ENCODE data around the gene NCKIPSD.
"Not testable (repeated sequence)": the region's sequence is repeated elsewhere in the genome, so short reads cannot be mapped to it uniquely, and the experiment has no call there.

The NCKIPSD gene

DNA sequence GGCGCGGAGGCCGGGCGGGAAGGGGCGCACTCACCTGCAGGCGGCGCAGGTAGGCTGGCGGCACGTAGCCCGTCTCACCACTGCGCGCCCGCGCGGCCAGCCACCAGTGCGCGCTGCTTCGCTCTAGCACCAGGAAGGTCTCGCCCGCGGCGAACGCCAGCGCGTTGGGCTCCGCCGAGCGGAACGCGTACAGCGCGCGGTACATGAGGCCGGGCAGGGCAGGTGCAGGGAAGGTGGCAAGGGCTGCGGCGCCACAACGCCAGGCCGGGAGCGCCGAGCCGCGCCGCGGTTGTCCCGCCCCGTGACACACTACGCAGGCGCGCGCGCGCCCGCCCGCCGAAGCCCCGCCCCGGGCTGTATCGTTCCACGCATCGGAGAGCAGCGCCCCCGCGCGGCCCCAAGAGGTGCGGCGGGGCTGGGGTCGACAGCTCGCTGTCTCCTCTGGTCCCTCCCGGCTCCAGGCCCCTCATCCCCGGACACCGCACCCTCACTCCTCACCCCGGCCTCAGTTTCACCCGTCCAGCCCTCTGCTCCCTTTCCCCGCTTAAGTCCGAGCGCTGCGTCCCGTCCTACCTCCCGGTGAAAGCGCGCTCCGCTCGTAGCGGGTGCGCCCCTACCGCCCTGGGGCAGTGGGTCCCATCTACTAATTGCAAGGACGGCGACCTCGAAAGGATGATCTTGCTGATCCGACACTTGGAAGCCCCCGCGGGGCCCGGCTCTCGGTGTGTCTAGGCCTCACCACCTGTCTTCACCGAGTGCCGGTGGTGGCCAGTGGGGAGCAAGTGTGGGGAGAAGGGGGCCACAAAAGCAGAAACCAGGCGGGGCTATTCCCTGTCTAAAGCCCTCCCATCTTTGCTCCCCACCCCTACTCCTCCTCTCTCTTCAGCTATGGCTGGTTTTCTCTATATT is at the start of gene NCKIPSD:
NCKIPSD (minus strand) TSS at position 313 of the 909 bp plus-strand sequence; CDS start at position 205, 108 bp downstream.
- peak; percentile 84 for DNase-seq (ENCODE audit: low spot score)
- H3K27ac Mint-ChIP-seq = peak within 1 kb of the TSS; percentile 90

DNA sequence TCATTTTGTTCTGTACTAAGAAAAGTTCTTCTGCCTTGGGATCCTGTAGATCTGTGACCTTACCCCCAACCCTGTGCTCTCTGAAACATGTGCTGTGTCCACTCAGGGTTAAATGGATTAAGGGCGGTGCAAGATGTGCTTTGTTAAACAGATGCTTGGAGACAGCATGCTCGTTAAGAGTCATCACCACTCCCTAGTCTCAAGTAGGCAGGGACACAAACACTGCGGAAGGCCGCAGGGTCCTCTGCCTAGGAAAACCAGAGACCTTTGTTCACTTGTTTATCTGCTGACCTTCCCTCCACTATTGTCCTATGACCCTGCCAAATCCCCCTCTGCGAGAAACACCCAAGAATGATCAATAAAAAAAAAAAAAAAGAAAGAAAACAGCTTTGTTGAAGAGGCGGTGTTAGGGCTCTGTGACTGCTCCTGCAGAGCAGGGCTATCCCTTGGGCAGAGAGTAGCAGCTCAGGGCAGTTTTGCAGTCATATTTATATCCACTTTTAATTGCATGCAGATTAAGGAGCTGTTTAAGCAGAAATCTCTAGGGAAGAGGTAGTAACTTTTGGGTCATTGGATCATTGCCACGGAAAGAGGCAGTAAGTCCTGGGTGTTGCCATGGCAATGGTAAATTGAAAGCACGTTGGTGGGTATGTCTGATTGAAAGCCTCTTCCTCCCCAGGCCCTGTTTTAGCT is 49.5 kb upstream of the NCKIPSD start:
- DNase-seq (ENCODE audit: low spot score); H3K27me3 Mint-ChIP-seq (ENCODE audit: low read depth); H3K36me3 Mint-ChIP-seq (ENCODE audit: low read depth); H3K4me1 Mint-ChIP-seq (ENCODE audit: low read depth); H3K9me3 Mint-ChIP-seq; H3K27ac Mint-ChIP-seq; H3K4me3 Mint-ChIP-seq: not testable (repeated sequence)

More for the DNA sequence above, at the start of gene NCKIPSD:
- Mint-ChIP-seq H3K9me3 (no peaks in the 10 kb centered on the region), H3K4me3 (peak within 1 kb of the TSS; percentile 93), H3K27me3 (ENCODE audit: low read depth) (no peaks in the 10 kb centered on the region), H3K36me3 (ENCODE audit: low read depth) (peaks cover 28% of the 10 kb centered on the region), H3K4me1 (ENCODE audit: low read depth) (peaks cover 20% of the 10 kb centered on the region)

DNA sequence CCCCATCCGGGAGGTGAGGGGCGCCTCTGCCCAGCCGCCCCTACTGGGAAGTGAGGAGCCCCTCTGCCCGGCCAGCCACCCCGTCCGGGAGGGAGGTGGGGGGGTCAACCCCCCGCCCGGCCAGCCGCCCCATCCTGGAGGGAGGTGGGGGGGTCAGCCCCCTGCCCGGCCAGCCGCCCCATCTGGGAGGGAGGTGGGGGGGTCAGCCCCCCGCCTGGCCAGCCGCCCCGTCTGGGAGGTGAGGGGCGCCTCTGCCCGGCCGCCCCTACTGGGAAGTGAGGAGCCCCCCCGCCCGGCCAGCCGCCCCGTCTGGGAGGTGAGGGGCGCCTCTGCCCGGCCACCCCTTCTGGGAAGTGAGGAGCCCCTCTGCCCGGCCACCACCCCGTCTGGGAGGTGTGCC is 48.8 kb upstream of the NCKIPSD start:
- not testable (repeated sequence) for H3K36me3 Mint-ChIP-seq (ENCODE audit: low read depth); H3K9me3 Mint-ChIP-seq; H3K4me3 Mint-ChIP-seq; DNase-seq (ENCODE audit: low spot score); H3K27me3 Mint-ChIP-seq (ENCODE audit: low read depth); H3K27ac Mint-ChIP-seq; H3K4me1 Mint-ChIP-seq (ENCODE audit: low read depth)

DNA sequence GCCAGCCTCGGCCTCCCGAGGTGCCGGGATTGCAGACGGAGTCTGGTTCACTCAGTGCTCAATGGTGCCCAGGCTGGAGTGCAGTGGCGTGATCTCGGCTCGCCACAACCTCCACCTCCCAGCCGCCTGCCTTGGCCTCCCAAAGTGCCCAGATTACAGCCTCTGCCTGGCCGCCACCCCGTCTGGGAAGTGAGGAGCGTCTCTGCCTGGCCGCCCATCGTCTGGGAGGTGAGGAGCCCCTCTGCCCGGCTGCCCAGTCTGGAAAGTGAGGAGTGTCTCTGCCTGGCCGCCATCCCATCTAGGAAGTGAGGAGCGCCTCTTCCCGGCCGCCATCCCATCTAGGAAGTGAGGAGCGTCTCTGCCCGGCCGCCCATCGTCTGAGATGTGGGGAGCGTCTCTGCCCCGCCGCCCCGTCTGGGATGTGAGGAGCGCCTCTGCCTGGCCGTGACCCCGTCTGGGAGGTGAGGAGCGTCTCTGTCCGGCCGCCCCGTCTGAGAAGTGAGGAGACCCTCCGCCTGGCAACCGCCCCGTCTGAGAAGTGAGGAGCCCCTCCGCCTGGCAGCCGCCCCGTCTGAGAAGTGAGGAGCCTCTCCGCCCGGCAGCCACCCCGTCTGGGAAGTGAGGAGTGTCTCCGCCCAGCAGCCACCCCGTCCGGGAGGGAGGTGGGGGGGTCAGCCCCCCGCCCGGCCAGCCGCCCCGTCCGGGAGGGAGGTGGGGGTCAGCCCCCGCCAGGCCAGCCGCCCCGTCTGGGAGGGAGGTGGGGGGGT is 48.2 kb upstream of the NCKIPSD start:
- not testable (repeated sequence) for H3K4me1 Mint-ChIP-seq (ENCODE audit: low read depth); H3K4me3 Mint-ChIP-seq; H3K27ac Mint-ChIP-seq; DNase-seq (ENCODE audit: low spot score); H3K36me3 Mint-ChIP-seq (ENCODE audit: low read depth); H3K27me3 Mint-ChIP-seq (ENCODE audit: low read depth); H3K9me3 Mint-ChIP-seq

DNA sequence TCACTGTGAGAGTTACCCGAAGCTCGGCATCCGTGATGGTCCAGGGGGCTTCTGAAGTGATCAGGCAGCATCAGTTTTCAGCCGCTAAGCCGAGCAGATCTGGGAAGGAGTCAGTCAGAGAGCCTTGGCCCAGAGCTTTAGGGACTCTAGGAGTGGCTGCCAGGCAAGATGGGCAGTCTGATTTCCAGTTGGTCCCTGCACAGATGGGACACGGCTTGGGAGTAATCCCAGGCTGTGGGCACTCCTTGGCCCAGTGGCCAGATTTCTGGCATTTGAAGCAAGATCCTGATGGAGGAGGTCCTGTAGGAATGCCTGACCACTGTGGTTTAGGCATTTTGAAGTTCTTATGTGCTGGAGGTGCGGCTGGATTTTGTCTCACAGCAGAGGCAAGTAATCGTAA is 41.8 kb upstream of the NCKIPSD start:
- Mint-ChIP-seq H3K36me3 (ENCODE audit: low read depth) (no peaks in the 10 kb centered on the region), H3K27ac (no peak overlapping the region), H3K4me1 (ENCODE audit: low read depth) (no peaks in the 10 kb centered on the region), H3K4me3 (no peak overlapping the region), H3K27me3 (ENCODE audit: low read depth) (peaks cover 14% of the 10 kb centered on the region), H3K9me3 (no peaks in the 10 kb centered on the region)
- no peak for DNase-seq (ENCODE audit: low spot score)

DNA sequence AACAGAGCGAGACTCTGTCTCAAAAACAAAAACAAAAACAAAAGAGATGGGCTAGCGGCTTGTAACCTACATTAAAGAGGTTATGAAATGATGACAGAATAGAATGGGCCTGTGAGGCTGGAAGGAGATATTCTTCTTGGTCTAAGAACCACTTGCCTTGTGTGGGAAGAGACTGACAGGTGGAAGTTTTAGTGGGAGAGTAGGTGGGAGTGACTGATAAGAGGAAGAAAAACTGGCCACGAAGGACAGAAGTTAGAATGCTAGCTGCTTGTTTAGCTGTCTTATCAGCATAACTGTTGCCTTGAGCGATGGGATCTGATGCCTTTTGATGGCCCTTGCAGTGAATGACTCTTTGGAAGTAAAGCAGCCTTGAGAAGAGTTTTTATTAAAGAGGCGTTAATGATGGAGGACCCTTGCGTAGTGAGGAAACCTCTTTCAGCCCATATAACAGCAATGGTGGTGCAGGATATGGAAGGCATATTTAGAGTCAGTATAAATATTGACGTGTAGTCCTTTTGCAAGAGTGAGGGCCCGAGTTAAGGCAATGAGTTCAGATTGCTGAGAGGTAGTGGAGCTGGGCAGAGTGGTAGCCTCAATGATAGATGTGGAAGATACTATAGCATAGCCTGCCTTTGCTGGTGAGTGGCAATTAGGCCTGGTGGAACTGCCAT is 39.6 kb upstream of the NCKIPSD start:
- H3K4me3 Mint-ChIP-seq; H3K27ac Mint-ChIP-seq; H3K4me1 Mint-ChIP-seq (ENCODE audit: low read depth); H3K36me3 Mint-ChIP-seq (ENCODE audit: low read depth); H3K9me3 Mint-ChIP-seq; DNase-seq (ENCODE audit: low spot score): not testable (repeated sequence)
- H3K27me3 Mint-ChIP-seq (ENCODE audit: low read depth) = peaks cover 17% of the 10 kb centered on the region

DNA sequence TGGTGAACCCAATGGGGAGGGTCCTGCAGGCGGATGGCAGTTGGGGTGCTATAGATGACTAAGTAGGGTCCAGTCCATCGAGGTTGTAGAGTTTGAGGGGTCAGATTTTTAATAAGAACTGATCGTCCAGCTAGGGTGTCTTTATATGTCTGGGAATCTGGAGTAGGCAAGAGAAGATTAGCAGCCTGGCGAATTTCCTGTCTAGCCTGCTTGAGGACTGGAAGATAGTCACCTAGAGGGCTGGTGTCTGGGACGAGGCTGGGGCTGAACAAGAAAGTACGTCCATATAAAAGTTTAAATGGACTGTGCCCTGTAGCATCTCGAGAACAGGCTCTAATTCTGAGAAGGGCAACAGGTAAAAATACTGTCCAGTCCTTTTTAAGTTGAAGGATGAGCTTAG is 38.0 kb upstream of the NCKIPSD start:
- H3K9me3 Mint-ChIP-seq = no peaks in the 10 kb centered on the region
- no peaks in the 10 kb centered on the region for H3K4me1 Mint-ChIP-seq (ENCODE audit: low read depth)
- peaks cover 28% of the 10 kb centered on the region for H3K27me3 Mint-ChIP-seq (ENCODE audit: low read depth)
- no peak overlapping the region for H3K4me3 Mint-ChIP-seq
- no peak for DNase-seq (ENCODE audit: low spot score)
- H3K36me3 Mint-ChIP-seq (ENCODE audit: low read depth) = no peaks in the 10 kb centered on the region
- no peak overlapping the region for H3K27ac Mint-ChIP-seq

DNA sequence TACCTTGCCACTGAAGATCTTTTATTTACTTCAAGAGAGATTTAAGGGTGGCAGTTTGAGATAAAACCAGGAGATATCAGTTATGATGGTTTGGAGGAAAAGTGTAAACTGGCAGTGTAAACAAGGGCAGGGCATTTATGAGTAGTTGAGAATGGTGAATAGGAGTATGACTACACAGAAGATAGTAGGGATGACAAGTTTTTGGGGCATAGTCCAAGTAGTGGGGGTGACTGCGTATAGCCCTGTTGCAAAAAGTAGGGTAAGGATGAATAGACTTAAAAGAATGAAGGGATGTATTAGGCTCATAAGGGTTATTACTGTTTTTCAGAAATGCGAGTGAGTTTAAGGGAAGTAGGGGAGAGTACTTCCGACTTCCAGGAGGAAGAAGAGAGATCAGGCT is 37.6 kb upstream of the NCKIPSD start:
- not testable (repeated sequence) for H3K4me1 Mint-ChIP-seq (ENCODE audit: low read depth); H3K4me3 Mint-ChIP-seq; DNase-seq (ENCODE audit: low spot score)

DNA sequence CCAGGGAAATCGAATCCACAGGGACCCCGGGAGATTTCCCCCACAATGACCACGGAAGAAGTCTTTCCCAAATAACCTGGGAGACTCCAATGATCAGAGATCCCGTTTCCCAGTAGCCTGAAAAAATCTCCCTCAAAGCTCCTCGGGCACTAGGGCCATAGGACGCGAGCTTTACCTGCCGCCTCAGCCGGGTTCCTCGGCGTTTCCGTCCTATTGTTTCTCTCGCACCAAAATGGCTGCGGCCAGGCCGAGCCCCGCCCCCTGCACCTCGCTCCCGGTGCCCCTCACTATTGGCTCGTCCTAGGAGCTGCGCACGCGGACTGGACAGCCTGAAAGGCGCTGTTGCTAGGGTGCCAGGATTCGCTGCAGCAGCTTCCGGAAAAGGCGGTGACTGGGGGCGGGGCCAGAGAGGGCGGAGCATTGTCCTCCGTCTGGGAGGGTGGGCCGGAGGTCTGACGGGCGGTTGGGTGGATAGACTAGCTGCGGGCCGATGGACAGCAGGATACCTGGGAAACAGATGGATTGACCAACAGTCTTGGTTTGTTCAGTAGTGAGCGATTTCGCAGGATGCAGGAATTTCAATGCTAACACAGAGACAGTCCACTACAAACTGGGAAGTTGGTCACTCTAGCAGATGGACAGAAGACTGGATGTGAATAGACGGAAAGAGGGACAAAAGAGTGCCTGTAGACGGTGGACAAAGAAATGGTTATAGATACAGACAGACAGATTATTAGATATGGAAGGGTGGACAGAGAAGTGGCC is 31.4 kb upstream of the NCKIPSD start, which contains the start of gene IP6K2:
IP6K2 (minus strand) TSS at position 240 of the 765 bp plus-strand sequence. CDS start 21,930 bp downstream, outside the sequence.
- H3K4me3 Mint-ChIP-seq = peak within 1 kb of the TSS; percentile 99
- no peaks in the 10 kb centered on the region for H3K9me3 Mint-ChIP-seq
- peak; percentile 98 for DNase-seq (ENCODE audit: low spot score)
- H3K27ac Mint-ChIP-seq = peak within 1 kb of the TSS; percentile 99
- peaks cover 24% of the 10 kb centered on the region for H3K36me3 Mint-ChIP-seq (ENCODE audit: low read depth)
- peaks cover 20% of the 10 kb centered on the region for H3K27me3 Mint-ChIP-seq (ENCODE audit: low read depth)
- peaks cover 37% of the 10 kb centered on the region for H3K4me1 Mint-ChIP-seq (ENCODE audit: low read depth)

More for the DNA sequence above, 37.6 kb upstream of the NCKIPSD start:
- not testable (repeated sequence) for H3K27ac Mint-ChIP-seq; H3K36me3 Mint-ChIP-seq (ENCODE audit: low read depth); H3K9me3 Mint-ChIP-seq
- peaks cover 32% of the 10 kb centered on the region for H3K27me3 Mint-ChIP-seq (ENCODE audit: low read depth)

DNA sequence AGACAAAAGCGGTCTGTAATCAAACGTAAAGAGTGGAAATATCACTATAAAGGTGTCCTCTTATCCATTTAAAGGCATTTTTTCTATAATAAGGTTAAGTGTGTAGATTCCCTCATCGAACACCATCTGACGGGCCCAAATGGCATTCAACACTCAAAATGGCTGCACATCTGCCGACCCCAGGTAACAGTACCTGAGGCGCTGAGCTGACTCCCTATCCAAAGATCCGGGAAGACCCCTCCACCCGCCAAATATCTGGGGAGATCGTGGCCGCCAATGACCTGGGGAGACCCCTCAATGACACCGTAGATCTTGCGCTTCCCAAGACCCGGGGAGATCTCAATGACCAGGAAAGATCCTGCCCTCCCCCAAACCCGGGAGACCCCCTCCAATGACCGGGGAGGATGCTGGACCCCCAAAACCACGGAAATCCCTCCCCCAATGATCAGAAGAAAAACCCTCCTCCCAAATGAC is 30.8 kb upstream of the NCKIPSD start:
- Mint-ChIP-seq H3K36me3 (ENCODE audit: low read depth) (peaks cover 29% of the 10 kb centered on the region), H3K27me3 (ENCODE audit: low read depth) (peaks cover 20% of the 10 kb centered on the region), H3K4me1 (ENCODE audit: low read depth) (peaks cover 41% of the 10 kb centered on the region), H3K27ac (peak overlapping the region; percentile 99), H3K4me3 (peak overlapping the region; percentile 99), H3K9me3 (no peaks in the 10 kb centered on the region)
- DNase-seq (ENCODE audit: low spot score) = peak; percentile 11

DNA sequence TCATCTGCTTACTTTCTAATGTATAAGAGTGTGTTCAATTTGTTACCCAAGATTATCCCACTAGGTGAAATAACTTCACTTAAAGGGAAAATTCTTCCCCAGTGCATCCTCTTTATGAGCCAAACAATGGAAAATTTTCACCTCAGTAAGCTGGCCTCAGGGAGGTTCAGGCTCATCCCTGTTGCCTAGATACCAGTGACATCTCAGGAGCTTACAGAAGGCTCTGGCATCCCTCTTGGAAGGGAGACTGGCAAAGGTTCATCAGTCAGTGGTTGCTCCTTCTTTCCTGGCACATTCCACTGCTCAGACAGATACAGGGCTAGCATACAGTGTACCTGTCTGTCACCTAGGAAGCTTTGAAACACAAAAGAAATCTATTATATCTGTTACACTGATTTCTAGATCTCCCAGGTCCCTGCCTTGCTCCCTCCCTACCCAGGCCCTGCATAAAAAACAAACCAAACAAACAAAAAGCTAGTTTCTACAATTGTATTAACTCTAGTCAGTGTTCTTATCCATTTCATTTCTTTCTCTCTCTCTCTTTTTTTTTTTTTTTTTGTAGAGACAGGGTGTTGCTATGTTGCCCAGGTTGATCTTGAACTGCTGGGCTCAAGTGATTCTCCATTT is 29.6 kb upstream of the NCKIPSD start:
- H3K36me3 Mint-ChIP-seq (ENCODE audit: low read depth) = peaks cover 37% of the 10 kb centered on the region
- H3K4me1 Mint-ChIP-seq (ENCODE audit: low read depth) = peaks cover 42% of the 10 kb centered on the region
- peak overlapping the region; percentile 99 for H3K4me3 Mint-ChIP-seq
- no peak for DNase-seq (ENCODE audit: low spot score)
- H3K9me3 Mint-ChIP-seq = no peaks in the 10 kb centered on the region
- H3K27ac Mint-ChIP-seq = peak overlapping the region; percentile 99
- peaks cover 18% of the 10 kb centered on the region for H3K27me3 Mint-ChIP-seq (ENCODE audit: low read depth)

DNA sequence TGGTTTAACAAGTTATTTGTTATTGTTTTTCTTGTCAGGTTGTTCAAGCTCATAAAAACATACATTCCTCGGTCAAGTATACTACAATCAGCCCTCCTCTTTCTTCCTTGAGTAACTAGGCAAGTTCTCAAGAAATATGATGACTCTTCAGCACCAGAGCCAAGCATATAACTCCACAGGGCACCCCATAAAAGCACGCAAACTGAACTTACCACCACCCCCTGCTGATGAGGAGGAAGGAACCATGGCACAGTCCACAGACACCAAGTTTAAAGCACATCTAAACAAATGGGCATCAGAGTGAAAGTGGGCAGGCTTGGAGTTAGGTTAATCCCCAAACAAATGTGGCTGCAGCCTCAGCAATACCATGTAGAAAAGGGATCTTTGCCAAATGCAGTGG is 26.0 kb upstream of the NCKIPSD start:
- Mint-ChIP-seq H3K27ac (no peak overlapping the region), H3K36me3 (ENCODE audit: low read depth) (peaks cover 52% of the 10 kb centered on the region), H3K9me3 (no peaks in the 10 kb centered on the region), H3K4me3 (no peak overlapping the region), H3K27me3 (ENCODE audit: low read depth) (no peaks in the 10 kb centered on the region), H3K4me1 (ENCODE audit: low read depth) (peaks cover 42% of the 10 kb centered on the region)
- no peak for DNase-seq (ENCODE audit: low spot score)
